Suprapubic skin (tissue), 4 donors: Measurements from ENCODE around the gene PEPD. TPM values are rescaled to one million over a fixed set of nuclear protein-coding genes. Genes with fewer than 3 reads are reported as not detected.
A peak's percentile ranks its signal among the peaks of the same experiment; 100 is the strongest.

Experiments
- DNase-seq, 2 donors: peaks; one replicate each; pipeline ENCODE4 v3.0.0-alpha.2; 2019; ENCODE audit warnings: low spot score in 2 of 2
- H3K27ac ChIP-seq: fragments of 200-600 bp; sonication (generic); one replicate; pipeline ENCODE4 v1.5.1; 2019
- H3K27me3 ChIP-seq: fragments of 200-600 bp; sonication (generic); one replicate; pipeline ENCODE4 v1.5.1; 2019
- H3K36me3 ChIP-seq: fragments of 200-600 bp; sonication (generic); one replicate; pipeline ENCODE4 v1.5.1; 2019
- H3K4me1 ChIP-seq: fragments of 200-600 bp; sonication (generic); one replicate; pipeline ENCODE4 v1.5.1; 2019
- H3K4me3 ChIP-seq: fragments of 200-600 bp; sonication (generic); one replicate; pipeline ENCODE4 v1.5.1; 2019; ENCODE audit warnings: mild to moderate bottlenecking
- H3K9me3 ChIP-seq: fragments of 200-600 bp; sonication (generic); one replicate; pipeline ENCODE4 v1.5.1; 2019
- EP300 ChIP-seq: sonication (generic); formaldehyde crosslinking; IDR thresholded peaks from one replicate; pipeline ENCODE4 v1.6.1; 2017; ENCODE audit warnings: antibody characterized with exemption
- POLR2A ChIP-seq, 2 donors: fragments of 450-650 bp; IDR thresholded peaks; one replicate each; pipeline ENCODE4 v1.6.1; 2017; ENCODE audit warnings: antibody characterized with exemption in 2 of 2, mild to moderate bottlenecking in 2 of 2, moderate library complexity in 2 of 2
- POLR2AphosphoS5 ChIP-seq, 3 donors: sonication (generic); formaldehyde crosslinking; IDR thresholded peaks; one replicate each; pipeline ENCODE4 v1.6.1; 2017; ENCODE audit warnings: antibody characterized with exemption in 3 of 3
- WGBS: methylation state at CpG from one replicate; pipeline ENCODE4 v1.1.5; 2018; 5-methylcytosine and 5-hydroxymethylcytosine counted together
- total RNA-seq, 4 donors: library from RNA; depleted of rRNA; stranded (reverse); fragments of >200 nt; gene quantifications; one replicate each; pipeline ENCODE4 v1.1.0, GENCODE V29; 2016
- TF ChIP-seq, protein P1 (sequence below), 2 donors: fragments of 200-600 bp in 1 of 2; fragments of 450-650 bp in 1 of 2; sonication (generic) in 1 of 2; IDR thresholded peaks; one replicate each; pipeline ENCODE4 v1.5.1; 2016 to 2019; ENCODE audit warnings: antibody characterized with exemption in 2 of 2, mild to moderate bottlenecking in 1 of 2, moderate library complexity in 1 of 2

The PEPD gene
- total RNA-seq, 4 donors from 2014 or later: 35.2 to 73.8 (median 55.9) TPM

DNA sequence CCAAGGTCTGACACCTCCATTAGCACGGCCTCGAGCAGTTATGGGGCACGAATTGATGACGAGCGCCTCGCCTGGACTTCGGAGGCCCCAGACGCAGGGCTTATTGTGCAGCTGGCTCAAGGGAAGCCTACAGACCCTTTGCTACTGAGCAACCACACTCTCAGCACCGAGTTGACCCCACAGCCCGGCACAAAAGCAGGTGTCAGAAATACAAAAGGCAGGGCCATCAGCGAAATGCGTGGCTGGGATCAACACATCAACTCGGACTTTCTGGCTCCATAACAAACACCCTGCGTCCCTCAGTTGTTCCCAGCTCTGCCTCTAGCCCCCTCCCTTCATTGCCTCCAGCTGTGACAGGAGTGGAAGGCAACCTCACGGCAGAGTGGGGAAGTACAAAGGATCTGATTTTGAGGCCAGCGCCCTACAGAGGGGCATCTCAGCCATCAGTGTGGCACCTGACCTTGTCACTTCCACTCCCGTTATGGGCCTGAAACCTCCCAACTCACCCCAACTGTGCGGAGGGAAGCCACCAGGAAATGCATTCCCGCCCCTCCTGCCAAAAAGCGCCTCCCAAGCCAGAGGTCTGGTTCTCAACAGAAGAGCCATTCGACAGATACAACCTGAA is 18.0 kb downstream of the PEPD start:
- no peak overlapping the region for H3K4me3 ChIP-seq
- H3K27me3 ChIP-seq: no peaks in the 10 kb centered on the region
- WGBS: 89% methylated on average over 13 of the region's 21 CpGs
- H3K27ac ChIP-seq: no peak overlapping the region
- TF ChIP-seq, protein P1, sequence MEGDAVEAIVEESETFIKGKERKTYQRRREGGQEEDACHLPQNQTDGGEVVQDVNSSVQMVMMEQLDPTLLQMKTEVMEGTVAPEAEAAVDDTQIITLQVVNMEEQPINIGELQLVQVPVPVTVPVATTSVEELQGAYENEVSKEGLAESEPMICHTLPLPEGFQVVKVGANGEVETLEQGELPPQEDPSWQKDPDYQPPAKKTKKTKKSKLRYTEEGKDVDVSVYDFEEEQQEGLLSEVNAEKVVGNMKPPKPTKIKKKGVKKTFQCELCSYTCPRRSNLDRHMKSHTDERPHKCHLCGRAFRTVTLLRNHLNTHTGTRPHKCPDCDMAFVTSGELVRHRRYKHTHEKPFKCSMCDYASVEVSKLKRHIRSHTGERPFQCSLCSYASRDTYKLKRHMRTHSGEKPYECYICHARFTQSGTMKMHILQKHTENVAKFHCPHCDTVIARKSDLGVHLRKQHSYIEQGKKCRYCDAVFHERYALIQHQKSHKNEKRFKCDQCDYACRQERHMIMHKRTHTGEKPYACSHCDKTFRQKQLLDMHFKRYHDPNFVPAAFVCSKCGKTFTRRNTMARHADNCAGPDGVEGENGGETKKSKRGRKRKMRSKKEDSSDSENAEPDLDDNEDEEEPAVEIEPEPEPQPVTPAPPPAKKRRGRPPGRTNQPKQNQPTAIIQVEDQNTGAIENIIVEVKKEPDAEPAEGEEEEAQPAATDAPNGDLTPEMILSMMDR (IDR thresholded peaks at IDR 0.05): no peak
- no peak for TF ChIP-seq POLR2A (IDR thresholded peaks at IDR 0.05)
- no peaks in the 10 kb centered on the region for H3K9me3 ChIP-seq
- peaks cover 31% of the 10 kb centered on the region for H3K36me3 ChIP-seq
- peak in 1 of 2 donors; percentile 29 for DNase-seq
- H3K4me1 ChIP-seq: peaks cover 10% of the 10 kb centered on the region

DNA sequence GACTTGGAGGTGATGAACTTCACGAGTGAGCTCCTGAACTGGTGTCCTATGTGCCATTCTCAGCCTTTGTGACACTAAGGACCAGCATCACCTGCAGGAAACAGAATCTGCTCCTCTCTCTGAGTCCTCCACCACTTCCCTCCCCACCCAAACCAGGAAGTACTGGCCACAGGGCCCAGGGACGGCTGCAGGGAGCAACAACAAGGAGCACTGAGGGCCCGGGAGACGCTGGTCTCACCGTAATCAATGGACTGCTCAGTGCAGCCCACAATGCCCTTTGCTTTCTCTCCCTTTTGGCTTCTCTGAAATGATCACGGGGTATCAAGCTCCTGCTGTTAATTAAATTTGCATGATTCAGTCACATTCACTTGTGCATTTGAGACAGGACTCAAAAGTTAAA is 18.6 kb downstream of the PEPD start:
- Histone ChIP-seq H3K27ac (no peak overlapping the region), H3K4me1 (peaks cover 10% of the 10 kb centered on the region), H3K9me3 (no peaks in the 10 kb centered on the region), H3K4me3 (no peak overlapping the region), H3K27me3 (no peaks in the 10 kb centered on the region), H3K36me3 (peaks cover 35% of the 10 kb centered on the region)
- no peak for TF ChIP-seq EP300
- TF ChIP-seq POLR2AphosphoS5 (IDR thresholded peaks at IDR 0.05): no peak
- no peak for TF ChIP-seq POLR2A (IDR thresholded peaks at IDR 0.05)
- TF ChIP-seq, protein P1 (IDR thresholded peaks at IDR 0.05): no peak
- peak in 1 of 2 donors; percentile 26 for DNase-seq
- WGBS: 77% methylated on average over 6 of the region's 6 CpGs

DNA sequence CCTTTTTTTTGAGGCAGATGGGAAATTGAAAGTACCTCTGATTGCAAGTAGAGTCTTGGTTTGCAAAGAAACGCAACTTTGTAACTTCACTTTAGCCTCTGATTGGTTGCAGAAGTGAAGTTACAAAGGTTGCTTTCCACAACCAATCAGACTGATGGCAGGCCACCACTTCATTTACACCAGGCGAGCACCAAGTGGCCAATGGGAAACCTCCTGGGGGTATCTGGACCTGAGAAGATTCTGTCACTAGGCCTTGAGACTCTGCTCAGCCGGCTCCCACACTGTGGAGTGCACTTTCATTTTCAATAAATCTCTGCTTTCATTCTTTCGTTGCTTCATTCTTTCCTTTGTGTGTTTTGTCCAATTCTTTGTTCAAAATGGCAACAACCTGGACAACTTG is 19.1 kb downstream of the PEPD start:
- no peak for DNase-seq
- peaks cover 7% of the 10 kb centered on the region for H3K4me1 ChIP-seq
- H3K4me3 ChIP-seq: no peak overlapping the region
- H3K27ac ChIP-seq: no peak overlapping the region
- 89% methylated on average over 4 of the region's 4 CpGs for WGBS
- peaks cover 40% of the 10 kb centered on the region for H3K36me3 ChIP-seq
- TF ChIP-seq POLR2A (IDR thresholded peaks at IDR 0.05) (no peak), EP300 (no peak), POLR2AphosphoS5 (IDR thresholded peaks at IDR 0.05) (no peak)
- TF ChIP-seq, protein P1 (IDR thresholded peaks at IDR 0.05): no peak
- no peaks in the 10 kb centered on the region for H3K27me3 ChIP-seq
- no peaks in the 10 kb centered on the region for H3K9me3 ChIP-seq

- no peaks in the 10 kb centered on the region for H3K9me3 ChIP-seq
- no peaks in the 10 kb centered on the region for H3K27me3 ChIP-seq
- no peak overlapping the region for H3K4me3 ChIP-seq
- TF ChIP-seq EP300 (no peak), POLR2A (IDR thresholded peaks at IDR 0.05) (no peak), POLR2AphosphoS5 (IDR thresholded peaks at IDR 0.05) (no peak)
- TF ChIP-seq, protein P1 (IDR thresholded peaks at IDR 0.05): no peak
- WGBS: 83% methylated on average over 8 of the region's 8 CpGs
- no peak overlapping the region for H3K27ac ChIP-seq
- peaks cover under 1% of the 10 kb centered on the region for H3K4me1 ChIP-seq
- peaks cover 47% of the 10 kb centered on the region for H3K36me3 ChIP-seq
- DNase-seq: no peak
Observed at GRCh38 chr19:33501693-33502356, 19.8 kb downstream of the PEPD start.

- Histone ChIP-seq H3K27ac (no peak overlapping the region), H3K9me3 (no peaks in the 10 kb centered on the region), H3K36me3 (peaks cover 55% of the 10 kb centered on the region), H3K4me3 (no peak overlapping the region), H3K27me3 (no peaks in the 10 kb centered on the region), H3K4me1 (no peaks in the 10 kb centered on the region)
- peak in 1 of 2 donors; percentile 28 for DNase-seq
- TF ChIP-seq, protein P1 (IDR thresholded peaks at IDR 0.05): no peak
- TF ChIP-seq EP300: no peak
- TF ChIP-seq POLR2A (IDR thresholded peaks at IDR 0.05): no peak
- TF ChIP-seq POLR2AphosphoS5 (IDR thresholded peaks at IDR 0.05): no peak
- 86% methylated on average over 4 of the region's 8 CpGs for WGBS
Observed at GRCh38 chr19:33500991-33501390, 20.6 kb downstream of the PEPD start.
